ENCODE measurements around the gene ICAM5. TPM values are rescaled to one million over a fixed set of nuclear protein-coding genes. Genes with fewer than 3 reads are reported as not detected.
A peak's percentile ranks its signal among the peaks of the same experiment; 100 is the strongest.

The ICAM5 gene
- total and polyA plus RNA-seq, 2 donors (not counting 1 experiment from before 2014, with no cell fraction given), result 0.47 to 2.5 TPM

- Histone ChIP-seq H2AFZ (ENCODE audit: low read length) (peak overlapping the region; percentile 36), H3K9ac (ENCODE audit: insufficient read depth, low read length) (no peak overlapping the region), H3K9me3 (ENCODE audit: control insufficient read depth, insufficient read depth, low read depth, low read length) (no peaks in the 10 kb centered on the region), H4K20me1 (ENCODE audit: control insufficient read depth, extremely low read depth, insufficient read depth, low read length) (no peaks in the 10 kb centered on the region), H3K4me2 (ENCODE audit: extremely low read depth, insufficient read depth, low read length) (peak overlapping the region; percentile 93), H3K36me3 (ENCODE audit: control insufficient read depth, insufficient read depth, low read length) (no peaks in the 10 kb centered on the region), H3K79me2 (ENCODE audit: control insufficient read depth, insufficient read depth, low read length) (no peaks in the 10 kb centered on the region), H3K27ac (ENCODE audit: insufficient read depth, low read length) (no peak overlapping the region), H3K4me3 (replicated peaks in 1 of 4; ENCODE audit: control extremely low read depth in 1 of 4, insufficient read depth in 1 of 4, low read depth in 3 of 4, low read length in 4 of 4) (peak overlapping the region; percentile 47 to 60 (median 56)), H3K4me1 (ENCODE audit: control insufficient read depth, extremely low read depth, insufficient read depth, low read length) (peaks cover 13% of the 10 kb centered on the region), H3K27me3 (ENCODE audit: control insufficient read depth, insufficient read depth, low read length) (peaks cover 55% of the 10 kb centered on the region)
- no peak for TF ChIP-seq EZH2 (IDR thresholded peaks at IDR 0.05; ENCODE audit: low read length, missing control alignments)
- TF ChIP-seq, protein P1, sequence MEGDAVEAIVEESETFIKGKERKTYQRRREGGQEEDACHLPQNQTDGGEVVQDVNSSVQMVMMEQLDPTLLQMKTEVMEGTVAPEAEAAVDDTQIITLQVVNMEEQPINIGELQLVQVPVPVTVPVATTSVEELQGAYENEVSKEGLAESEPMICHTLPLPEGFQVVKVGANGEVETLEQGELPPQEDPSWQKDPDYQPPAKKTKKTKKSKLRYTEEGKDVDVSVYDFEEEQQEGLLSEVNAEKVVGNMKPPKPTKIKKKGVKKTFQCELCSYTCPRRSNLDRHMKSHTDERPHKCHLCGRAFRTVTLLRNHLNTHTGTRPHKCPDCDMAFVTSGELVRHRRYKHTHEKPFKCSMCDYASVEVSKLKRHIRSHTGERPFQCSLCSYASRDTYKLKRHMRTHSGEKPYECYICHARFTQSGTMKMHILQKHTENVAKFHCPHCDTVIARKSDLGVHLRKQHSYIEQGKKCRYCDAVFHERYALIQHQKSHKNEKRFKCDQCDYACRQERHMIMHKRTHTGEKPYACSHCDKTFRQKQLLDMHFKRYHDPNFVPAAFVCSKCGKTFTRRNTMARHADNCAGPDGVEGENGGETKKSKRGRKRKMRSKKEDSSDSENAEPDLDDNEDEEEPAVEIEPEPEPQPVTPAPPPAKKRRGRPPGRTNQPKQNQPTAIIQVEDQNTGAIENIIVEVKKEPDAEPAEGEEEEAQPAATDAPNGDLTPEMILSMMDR (conservative IDR thresholded peaks at IDR 0.05 in 1 of 2, IDR thresholded peaks at IDR 0.05 in 1 of 2; ENCODE audit: low read depth in 1 of 2, low read length in 2 of 2), result no peak
- peak in 1 of 2 donors; percentile 59 for DNase-seq (ENCODE audit: low read depth in 2 of 2)
Measured at GRCh38 chr19:10292206-10292788, 2.5 kb downstream of the ICAM5 start.

DNA sequence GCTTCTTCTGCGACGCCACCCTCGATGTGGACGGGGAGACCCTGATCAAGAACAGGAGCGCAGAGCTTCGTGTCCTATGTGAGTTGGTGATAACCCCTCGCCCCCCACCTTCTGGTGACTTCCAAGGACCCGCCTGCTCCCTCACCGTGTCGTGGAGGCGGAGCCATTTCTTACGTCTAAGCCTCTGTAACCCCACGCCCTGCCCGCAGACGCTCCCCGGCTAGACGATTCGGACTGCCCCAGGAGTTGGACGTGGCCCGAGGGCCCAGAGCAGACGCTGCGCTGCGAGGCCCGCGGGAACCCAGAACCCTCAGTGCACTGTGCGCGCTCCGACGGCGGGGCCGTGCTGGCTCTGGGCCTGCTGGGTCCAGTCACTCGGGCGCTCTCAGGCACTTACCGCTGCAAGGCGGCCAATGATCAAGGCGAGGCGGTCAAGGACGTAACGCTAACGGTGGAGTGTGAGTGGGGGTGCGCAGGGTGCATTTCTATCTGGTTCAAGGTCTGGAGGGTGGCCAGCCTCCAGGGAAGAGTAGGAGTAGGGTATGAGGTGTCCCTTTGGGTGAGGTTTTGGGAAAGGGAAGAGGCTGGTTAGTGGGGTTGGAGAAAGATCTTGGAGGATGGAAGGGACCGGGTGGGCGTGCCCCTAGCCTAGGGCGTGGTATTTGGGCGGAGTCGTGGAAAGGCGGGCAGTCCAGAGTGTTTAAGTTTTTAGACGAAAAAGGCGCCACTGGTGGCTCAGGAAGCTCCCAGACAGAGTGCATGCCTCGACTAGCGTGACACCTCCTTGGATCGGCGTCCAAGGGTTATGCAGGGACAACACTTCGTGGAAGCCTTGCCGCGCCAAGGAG lies 3.3 kb downstream of the ICAM5 start:
- Histone ChIP-seq H2AFZ (ENCODE audit: low read length) (no peak overlapping the region), H3K36me3 (ENCODE audit: control insufficient read depth, insufficient read depth, low read length) (no peaks in the 10 kb centered on the region), H3K79me2 (ENCODE audit: control insufficient read depth, insufficient read depth, low read length) (no peaks in the 10 kb centered on the region), H3K4me1 (ENCODE audit: control insufficient read depth, extremely low read depth, insufficient read depth, low read length) (peaks cover 13% of the 10 kb centered on the region), H4K20me1 (ENCODE audit: control insufficient read depth, extremely low read depth, insufficient read depth, low read length) (no peaks in the 10 kb centered on the region), H3K27ac (ENCODE audit: insufficient read depth, low read length) (no peak overlapping the region), H3K27me3 (ENCODE audit: control insufficient read depth, insufficient read depth, low read length) (peaks cover 49% of the 10 kb centered on the region), H3K9me3 (ENCODE audit: control insufficient read depth, insufficient read depth, low read depth, low read length) (no peaks in the 10 kb centered on the region), H3K4me2 (ENCODE audit: extremely low read depth, insufficient read depth, low read length) (no peak overlapping the region), H3K9ac (ENCODE audit: insufficient read depth, low read length) (no peak overlapping the region), H3K4me3 (replicated peaks in 1 of 4; ENCODE audit: control extremely low read depth in 1 of 4, insufficient read depth in 1 of 4, low read depth in 3 of 4, low read length in 4 of 4) (peak overlapping the region in 2 of 4 experiments; percentile 28 to 57)
- no peak for DNase-seq (ENCODE audit: low read depth in 2 of 2)
- TF ChIP-seq, protein P1 (conservative IDR thresholded peaks at IDR 0.05 in 1 of 2, IDR thresholded peaks at IDR 0.05 in 1 of 2; ENCODE audit: low read depth in 1 of 2, low read length in 2 of 2), result no peak
- TF ChIP-seq EZH2 (IDR thresholded peaks at IDR 0.05; ENCODE audit: low read length, missing control alignments), result peak; percentile 60

DNA sequence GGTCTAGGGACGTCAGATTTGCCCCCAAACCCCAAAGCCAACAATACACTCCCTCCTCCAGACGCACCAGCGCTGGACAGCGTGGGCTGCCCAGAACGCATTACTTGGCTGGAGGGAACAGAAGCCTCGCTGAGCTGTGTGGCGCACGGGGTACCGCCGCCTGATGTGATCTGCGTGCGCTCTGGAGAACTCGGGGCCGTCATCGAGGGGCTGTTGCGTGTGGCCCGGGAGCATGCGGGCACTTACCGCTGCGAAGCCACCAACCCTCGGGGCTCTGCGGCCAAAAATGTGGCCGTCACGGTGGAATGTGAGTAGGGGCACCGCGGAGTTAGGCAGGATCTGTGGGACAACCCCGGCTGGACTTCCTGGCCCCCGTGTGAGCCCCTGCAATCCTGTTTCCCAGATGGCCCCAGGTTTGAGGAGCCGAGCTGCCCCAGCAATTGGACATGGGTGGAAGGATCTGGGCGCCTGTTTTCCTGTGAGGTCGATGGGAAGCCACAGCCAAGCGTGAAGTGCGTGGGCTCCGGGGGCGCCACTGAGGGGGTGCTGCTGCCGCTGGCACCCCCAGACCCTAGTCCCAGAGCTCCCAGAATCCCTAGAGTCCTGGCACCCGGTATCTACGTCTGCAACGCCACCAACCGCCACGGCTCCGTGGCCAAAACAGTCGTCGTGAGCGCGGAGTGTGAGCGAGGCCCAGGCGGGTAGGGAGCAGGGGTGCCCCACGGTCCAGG lies 4.0 kb downstream of the ICAM5 start:
- TF ChIP-seq, protein P1 (conservative IDR thresholded peaks at IDR 0.05 in 1 of 2, IDR thresholded peaks at IDR 0.05 in 1 of 2; ENCODE audit: low read depth in 1 of 2, low read length in 2 of 2), result no peak
- TF ChIP-seq EZH2 (IDR thresholded peaks at IDR 0.05; ENCODE audit: low read length, missing control alignments), result no peak
- Histone ChIP-seq H4K20me1 (ENCODE audit: control insufficient read depth, extremely low read depth, insufficient read depth, low read length) (no peaks in the 10 kb centered on the region), H3K79me2 (ENCODE audit: control insufficient read depth, insufficient read depth, low read length) (no peaks in the 10 kb centered on the region), H2AFZ (ENCODE audit: low read length) (no peak overlapping the region), H3K27ac (ENCODE audit: insufficient read depth, low read length) (no peak overlapping the region), H3K36me3 (ENCODE audit: control insufficient read depth, insufficient read depth, low read length) (no peaks in the 10 kb centered on the region), H3K9ac (ENCODE audit: insufficient read depth, low read length) (no peak overlapping the region), H3K4me1 (ENCODE audit: control insufficient read depth, extremely low read depth, insufficient read depth, low read length) (peaks cover 13% of the 10 kb centered on the region), H3K27me3 (ENCODE audit: control insufficient read depth, insufficient read depth, low read length) (peaks cover 49% of the 10 kb centered on the region), H3K4me2 (ENCODE audit: extremely low read depth, insufficient read depth, low read length) (no peak overlapping the region), H3K4me3 (replicated peaks in 1 of 4; ENCODE audit: control extremely low read depth in 1 of 4, insufficient read depth in 1 of 4, low read depth in 3 of 4, low read length in 4 of 4) (no peak overlapping the region), H3K9me3 (ENCODE audit: control insufficient read depth, insufficient read depth, low read depth, low read length) (no peaks in the 10 kb centered on the region)
- DNase-seq (ENCODE audit: low read depth in 2 of 2), result no peak
